HG03060 (cell line): Measurements from ENCODE around the gene RBM44.

Source experiments
- ATAC-seq: cut with Tn5 transposase; IDR thresholded peaks from one replicate; pipeline ENCODE4 v1.9.1; 2021; ENCODE audit warnings: low read depth, moderate number of reproducible peaks; ENCODE audit not compliant: unreplicated experiment

RBM44 gene

DNA sequence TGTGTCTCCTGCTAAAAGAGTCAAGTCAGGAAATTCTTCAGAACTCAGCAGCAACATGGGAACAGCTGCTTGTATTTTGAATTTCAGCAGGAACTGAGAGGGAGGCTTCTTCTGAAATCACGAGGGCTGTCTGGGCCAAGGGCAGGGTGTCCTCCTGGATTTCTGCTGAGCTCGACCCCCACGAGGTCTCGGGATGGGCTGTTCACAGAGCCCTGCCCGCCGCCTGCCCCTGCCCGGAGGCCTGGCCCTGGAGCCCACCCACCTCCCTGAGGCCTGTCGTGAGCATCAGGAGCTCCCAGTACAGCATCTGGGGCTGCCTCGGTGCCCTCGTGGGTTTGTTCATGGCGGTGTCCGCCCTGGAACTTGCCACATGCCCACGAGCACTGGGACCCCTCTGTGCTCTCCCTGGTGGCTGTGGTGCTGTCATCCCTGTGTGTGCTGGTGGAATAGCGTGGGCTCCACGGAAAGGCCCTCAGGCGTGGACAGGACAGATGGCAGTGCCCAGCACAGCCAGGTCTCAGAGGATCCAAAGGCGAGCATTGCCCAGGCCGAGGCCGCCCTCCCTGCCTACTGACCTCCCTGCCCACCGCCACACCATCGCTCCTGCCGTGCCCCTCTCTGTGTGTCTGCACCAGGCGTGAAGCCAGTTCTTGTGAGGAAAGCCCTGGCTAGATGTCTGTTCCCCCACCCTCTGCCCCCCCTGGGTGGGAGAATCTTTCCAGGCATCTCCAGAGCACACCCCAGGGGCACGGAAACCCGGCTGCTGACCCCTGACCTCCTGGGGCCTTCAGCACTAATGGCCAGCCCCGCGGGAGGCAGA is 86.7 kb downstream of the RBM44 start:
- ATAC-seq, result no peak

GRCh38 chr2:237885931-237886684 is 87.5 kb downstream of the RBM44 start:
- ATAC-seq, result no peak

- ATAC-seq, result no peak
These were observed 88.3 kb downstream of the RBM44 start for GRCh38 chr2:237886685-237887481.

DNA sequence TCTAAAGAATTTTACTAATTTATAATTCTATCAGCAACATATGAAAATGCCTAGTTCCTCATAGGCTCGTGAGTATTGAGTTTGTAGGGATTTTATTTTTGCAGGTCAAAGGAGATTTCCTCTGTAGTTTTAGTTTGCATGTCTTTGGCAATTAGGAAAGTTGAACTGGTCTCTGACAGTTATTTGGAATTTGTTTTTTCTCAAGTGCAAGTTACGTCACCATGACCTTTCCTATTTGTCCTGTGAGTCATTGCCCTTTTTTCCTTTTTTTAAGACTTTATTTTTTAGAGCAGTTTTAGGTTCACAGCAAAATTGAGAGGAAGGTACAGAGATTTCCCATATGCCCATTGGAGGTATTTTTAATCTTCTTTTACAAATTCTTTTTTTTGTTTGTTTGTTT is 89.8 kb downstream of the RBM44 start:
- no peak for ATAC-seq

GRCh38 chr2:237889016-237889415 is 90.4 kb downstream of the RBM44 start:
- ATAC-seq, result no peak

GRCh38 chr2:237889811-237890210 is 91.2 kb downstream of the RBM44 start:
- no peak for ATAC-seq
